GM19324 (cell line): ENCODE data around the gene MAP3K8.
A peak's percentile ranks its signal among the peaks of the same experiment; 100 is the strongest.
"Not testable (repeated sequence)": the region's sequence is repeated elsewhere in the genome, so short reads cannot be mapped to it uniquely, and the experiment has no call there.

Experiments
- ATAC-seq: cut with Tn5 transposase; IDR thresholded peaks from one replicate; pipeline ENCODE4 v1.9.1; 2021; ENCODE audit warnings: mild to moderate bottlenecking, moderate library complexity; ENCODE audit not compliant: unreplicated experiment, low FRiP score

MAP3K8 gene

DNA sequence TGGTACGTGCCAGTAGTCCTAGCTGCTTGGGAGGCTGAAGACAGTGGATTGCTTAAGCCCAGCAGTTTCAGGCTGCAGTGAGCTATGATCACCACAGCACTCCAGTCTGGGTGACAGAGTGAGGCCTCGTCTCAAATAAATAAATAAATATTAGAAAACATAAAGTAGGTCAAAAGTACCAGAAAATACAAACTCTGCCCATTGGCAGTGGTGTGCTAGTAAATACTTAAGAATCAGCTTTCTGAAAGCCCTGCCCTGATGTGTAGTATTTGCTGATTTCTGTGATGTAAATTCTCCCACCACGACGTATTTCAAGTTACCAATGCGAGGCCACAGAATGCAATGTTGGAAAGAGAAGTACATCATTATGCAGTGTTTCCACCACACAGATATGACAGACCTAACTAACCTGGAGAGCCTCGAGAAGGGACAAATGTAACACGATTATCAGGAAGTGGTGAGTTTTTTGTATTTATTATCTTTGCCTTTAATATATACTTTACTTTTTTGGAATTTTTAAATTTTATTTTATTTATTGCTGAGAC is 11.8 kb upstream of the MAP3K8 start:
- ATAC-seq = no peak

DNA sequence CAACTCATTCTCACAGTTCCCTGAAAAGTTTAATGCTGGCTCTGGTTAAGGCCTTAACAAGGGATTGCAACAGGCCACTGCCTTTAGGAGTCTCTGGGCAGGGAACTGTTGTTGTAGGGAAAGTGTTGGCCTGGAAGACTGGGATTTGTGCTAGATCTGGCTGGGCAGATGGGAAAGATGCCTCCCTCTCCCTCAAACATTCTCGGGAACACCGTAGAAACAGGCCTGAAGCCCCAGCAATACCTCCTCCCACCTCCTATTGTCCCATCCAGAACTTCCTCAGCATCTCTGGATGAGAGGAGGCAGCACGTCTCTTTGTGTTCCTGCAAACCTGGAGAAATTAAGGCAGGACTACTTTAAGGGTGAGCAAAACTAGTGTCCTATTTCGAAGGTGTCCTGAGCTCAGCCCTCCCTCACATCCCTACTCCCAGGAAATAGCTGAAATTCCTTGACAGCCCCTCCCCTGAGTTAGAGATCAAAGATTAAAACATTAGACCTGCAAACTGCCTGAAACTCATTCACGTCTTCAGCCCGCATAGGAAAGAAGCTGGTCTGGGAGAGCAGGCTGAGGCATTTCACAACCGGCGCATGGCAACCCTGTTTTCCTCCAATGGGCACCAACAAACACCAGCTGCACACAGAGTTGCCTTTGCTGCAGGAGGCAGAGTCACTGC is 10.9 kb upstream of the MAP3K8 start:
- no peak for ATAC-seq

DNA sequence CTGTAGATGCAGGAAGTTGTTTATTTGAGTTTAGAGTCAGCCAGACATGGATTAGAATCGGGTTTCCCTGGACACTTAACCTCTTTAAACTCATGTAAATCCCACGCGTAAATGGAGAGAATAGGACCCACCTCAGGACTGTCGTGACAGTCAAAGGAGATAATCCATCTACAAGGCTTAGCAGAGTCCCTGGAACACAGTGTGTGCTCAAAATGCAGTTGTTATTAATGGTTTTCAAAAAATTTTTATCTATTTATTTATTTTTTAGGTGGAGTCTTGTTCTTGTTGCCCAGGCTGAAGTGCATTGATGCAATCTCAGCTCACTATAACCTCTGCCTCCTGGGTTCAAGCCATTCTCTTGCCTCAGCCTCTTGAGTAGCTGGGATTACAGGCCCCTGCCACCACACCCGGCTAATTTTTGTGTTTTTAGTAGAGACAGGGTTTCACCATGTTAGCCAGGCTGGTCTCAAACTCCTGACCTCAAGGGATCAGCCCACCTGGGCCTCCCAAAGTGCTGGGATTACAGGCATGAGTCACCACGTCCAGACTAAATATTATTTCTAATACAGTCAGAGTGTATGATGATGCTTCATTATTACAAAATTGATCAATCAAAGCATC is 10.2 kb upstream of the MAP3K8 start:
- not testable (repeated sequence) for ATAC-seq

DNA sequence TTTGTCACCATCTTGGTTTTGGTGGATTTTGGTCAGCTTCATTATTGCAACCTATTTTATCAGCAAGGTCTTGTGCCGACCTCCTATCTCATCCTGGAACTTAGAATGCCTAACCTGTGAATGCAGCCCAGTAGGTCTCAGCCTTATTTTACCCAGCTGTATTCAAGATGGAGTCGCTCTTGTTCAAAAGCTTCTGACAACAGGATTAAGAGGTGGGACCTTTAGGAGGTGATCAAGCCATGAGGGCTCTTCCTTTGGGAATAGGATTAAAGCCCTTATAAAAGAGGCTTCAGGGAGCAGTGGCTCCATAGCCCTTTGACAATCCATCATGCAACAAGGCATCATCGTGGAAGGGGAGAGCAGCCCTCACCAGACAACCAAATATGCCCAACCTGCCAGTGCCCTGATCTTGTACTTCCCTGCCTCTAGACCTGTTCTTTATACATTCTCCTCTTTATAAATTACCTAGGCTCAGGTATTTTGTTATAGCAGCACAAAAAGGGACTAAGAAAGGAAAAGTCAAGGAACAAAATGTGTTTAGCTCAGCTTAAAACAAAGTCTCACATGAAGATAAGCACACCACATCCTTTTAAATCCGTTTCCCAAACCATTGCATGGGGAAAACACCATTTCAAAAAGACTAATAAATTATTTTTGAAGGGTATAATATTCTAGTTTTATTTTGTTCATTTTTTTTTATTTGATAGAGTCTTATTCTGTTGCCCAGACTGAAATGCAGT is 8.5 kb upstream of the MAP3K8 start:
- ATAC-seq = no peak

DNA sequence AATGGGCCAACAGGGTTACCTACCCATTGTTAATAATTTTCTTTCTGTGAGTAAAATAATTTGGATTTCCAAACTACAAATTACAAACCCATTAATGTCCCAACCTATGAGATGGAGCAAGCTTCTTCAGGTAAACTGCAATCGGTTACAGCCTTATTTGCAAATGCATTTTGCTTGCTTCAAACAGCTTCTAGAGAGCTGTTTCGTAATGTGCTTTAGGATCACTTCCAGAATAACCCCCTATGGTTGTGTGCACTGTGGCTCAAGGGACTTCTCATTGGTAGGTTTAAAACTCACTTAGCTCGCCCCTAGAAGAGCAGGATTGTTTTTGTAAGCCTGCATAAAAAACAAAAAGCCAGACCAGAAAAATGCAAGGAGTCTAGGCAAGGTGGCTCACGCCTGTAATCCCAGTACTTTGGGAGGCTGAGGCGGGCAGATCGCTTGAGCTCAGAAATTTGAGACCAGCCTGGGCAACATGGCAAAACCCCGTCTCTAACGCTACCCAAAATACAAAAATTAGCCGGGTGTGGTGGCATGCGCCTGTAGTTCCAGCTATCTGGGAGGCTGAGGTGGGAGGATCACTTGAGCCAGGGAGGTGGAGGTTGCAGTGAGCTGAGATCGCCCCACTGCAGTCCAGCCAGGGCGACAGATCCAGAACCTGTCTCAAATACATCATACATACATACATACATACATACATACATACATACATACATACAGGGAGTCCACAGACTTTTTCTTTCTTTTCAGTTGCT is 3.3 kb upstream of the MAP3K8 start:
- no peak for ATAC-seq

DNA sequence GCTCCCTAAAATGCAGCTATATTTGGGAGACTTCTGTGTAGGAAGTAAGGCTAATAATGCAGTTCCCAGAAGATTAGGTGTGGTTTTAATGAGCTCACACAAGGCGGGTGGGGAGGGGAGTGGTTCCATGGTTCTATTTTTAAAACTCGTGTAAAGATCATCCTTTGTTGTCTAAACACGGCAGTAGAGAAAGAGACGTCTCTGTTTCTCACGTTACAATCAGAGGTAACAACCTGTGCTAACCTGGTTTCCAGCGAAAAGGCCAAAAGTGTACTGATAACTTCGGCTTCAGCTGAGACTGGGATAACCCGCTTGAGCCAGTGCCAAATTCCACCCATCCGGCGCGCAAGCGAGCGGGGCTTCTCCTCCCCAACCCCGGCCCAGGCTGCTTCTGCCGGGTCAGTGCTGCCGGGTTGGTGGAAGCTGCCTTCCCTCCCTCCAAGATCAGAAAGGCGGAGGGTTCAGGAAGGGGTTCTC is 2.5 kb upstream of the MAP3K8 start:
- no peak for ATAC-seq

DNA sequence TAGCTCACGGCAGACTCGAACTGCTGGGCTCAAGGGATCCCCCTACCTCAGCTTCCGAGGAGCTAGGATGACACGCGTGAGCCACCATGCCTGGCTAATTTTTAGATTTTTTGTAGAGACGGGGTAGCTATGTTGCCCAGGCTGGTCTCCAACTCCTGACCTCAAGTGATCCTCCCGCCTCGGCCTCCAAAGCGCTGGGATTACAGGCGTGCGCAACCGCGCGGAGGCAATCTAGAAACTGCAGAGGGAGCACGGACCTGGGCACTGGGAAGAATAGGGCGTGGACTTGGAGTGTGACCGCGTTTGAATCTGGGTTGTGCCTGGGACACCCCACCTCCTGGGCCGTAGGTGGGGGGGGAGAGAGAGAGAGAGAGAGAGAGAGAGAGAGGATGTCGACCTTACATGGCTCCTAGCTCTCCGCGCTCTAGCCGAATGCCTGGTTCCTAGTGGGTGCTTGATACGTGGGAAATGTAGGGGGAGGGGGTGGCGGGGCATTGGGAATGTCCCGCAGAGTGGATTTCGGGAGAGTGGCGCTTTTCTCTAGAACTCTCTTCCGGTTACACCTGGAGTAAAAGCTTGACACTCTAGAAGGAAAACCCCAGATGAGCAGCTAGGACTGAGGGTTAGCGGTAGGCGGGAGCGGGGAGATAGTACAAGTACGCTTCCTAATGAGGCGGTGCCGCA is 1.2 kb upstream of the MAP3K8 start:
- ATAC-seq = peak; percentile 0

DNA sequence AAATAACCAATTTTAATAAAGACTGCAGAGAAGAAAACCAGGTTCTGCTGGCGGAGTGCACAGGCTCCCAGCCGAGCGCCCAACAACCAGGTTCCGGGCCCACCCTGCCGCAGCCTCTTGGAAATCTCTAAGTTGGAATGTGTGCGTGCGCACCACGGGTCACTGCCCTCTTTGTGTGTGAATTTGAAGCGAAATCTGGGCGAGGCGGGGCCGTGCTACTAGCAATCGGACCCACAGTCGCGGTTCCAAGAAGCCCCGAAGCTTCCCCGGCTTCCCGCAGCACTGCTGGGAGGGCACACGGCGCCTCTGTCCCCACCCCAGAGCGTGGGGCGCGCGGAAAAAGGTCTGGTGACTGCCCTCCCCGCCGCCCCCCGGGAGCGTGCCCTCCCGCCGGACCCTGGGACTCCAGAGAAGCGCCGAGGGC is 666 bp upstream of the MAP3K8 start:
- ATAC-seq = peak; percentile 35

DNA sequence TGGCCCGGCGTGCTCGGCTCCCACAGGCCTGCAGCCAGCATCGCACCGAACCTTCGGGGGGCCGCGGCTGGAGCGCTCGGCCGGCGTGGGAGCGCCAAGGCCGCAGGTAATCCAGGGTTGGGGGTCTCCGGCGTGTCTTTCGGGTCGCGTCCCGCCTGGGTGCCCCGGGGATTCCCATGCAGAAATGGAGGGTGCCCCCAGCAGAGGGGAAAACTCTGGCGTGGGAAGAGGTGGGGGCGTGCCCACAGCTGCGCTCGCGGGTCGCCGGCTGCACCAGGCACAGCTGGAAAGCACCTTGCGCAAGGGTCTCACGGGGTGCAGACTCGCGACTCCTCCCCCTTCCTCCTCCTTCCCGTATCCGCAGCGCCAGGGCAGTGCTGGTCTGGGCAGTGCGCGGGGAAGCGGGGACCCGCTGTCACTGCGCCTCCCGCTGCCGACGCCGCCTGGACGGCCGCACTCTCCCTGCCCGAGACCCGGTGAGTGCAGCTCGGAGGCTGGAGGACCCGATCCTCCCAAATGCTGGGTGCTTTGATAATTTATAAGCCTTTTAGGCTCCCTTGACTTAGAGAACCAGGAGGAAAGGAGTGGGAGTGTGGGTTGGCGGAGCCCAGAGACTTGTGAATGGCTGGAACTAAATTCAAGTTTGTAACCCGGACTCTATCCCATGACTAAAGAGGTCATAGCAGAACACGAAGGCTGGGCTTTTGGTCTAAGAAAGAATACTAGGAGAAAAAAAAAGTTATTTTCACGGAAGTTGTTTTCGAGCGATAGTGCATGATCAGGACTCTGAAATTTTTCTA is 489 bp downstream of the MAP3K8 start:
- peak; percentile 44 for ATAC-seq

DNA sequence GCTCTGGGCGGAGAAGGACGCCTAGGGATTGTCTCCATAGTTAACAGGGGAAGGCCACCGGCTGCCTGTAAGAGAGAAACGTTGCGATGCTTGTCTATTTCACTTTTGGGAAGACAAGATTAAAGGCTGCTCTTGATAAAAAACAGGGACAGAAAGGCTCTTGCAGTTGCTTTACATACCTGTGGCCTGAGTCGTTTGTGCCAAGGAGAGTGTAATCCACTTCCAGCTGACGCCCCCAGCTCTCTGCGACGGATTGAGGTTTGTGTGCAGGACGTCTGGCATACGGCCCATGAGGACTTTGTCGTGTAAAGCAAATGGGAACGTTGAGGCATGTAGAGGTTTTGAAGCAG is 1.1 kb downstream of the MAP3K8 start:
- no peak for ATAC-seq

DNA sequence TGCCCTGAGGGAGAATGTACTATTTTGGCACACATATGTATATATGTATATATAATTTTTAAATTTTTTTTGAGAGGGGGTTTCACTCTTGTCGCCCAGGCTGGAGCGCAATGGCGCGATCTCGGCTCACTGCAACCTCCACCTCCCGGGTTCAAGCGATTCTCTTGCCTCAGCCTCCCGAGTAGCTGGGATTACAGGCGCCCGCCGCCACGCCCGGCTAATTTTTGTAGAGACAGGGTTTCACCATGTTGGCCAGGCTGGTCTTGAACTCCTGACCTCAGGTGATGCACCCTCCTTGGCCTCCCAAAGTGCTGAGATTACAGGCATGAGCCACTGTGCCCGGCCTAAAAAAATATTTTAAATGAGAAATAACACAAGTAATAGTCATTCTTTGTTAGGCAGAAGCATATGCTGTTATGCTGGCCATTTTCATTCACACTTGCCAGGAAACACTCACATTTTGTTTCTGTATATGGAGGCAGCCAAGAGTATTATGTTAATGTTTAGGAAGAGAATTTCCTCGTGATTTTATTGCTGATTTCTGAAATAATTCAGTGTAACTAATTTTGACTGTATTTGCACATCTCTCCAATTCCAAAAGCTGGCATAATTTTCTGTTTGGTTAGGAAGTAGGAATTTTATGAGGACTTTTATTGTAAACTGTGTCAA is 1.6 kb downstream of the MAP3K8 start:
- ATAC-seq = not testable (repeated sequence)

DNA sequence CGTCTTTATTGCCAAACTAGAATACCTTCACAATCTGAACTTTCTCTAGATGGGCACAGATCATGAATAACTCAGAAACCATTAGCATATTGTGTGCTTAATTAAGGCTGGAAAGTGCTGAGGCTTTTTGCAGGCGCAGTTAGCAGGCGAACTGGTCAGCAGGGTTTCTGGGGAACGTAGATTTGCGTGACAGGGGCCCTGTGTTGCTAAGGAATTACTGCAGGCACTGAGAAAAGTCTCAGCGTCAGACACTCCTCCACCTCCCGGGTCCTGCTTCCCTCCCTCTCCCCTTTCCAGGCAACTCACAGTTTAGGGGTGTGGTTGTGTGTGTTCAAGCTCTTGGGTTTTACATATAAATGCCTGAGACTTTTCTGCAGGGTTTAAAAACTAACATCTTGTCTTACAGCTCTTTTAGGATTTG is 2.2 kb downstream of the MAP3K8 start:
- no peak for ATAC-seq

DNA sequence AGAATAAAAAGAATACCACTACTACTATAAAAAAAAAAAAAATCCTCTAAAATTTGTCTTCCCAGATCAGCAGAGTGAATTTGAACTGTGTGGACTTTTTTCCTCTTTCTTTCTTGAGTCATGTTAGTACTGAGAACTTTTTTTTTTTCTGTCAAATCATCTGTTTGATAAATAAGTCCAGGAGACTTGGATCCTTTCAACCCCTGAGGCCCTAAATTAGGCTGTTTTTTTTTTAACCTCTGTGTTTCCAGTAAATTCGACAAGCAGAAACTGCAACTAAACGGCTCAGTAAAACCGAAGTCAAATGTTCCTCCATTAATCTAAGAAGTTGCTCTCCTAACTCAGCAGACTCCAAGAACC is 2.7 kb downstream of the MAP3K8 start:
- no peak for ATAC-seq

DNA sequence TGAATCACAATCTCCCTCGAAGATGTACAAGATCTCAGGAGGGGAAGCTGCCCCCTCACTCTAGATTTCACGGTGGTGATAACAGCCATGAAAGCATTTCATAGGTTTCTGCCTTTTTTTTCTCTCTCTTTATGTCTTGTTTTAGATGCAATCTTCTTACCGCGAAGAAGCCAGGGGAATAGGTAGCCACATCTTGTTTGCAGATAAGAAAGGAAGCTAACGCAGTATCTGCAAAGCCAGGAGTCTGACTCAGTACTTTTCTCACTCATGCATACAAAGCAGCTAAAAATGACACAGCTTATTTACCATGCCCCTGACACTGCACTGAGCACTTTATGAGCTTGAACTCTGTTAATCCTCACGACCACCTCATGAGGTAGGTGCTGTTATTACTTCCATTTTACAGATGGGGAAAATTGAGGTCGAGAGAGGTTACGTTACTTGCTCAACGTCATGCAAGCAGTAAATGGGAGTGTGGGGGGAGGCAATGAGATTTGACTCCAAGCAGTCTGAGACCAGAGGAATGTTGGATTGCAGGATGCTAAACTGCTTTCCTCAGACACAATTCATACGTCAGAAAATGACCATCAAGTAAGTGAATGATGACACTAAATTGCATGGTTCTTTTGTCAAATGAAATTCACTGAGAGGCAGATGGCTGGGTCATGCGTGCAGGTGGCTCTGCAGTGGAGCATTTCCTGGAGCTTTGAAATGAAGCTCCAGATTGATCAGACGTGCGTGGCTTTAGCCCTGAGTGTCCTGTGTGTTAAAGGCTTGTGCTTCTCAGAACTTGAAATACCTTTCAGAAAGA is 3.3 kb downstream of the MAP3K8 start:
- no peak for ATAC-seq

DNA sequence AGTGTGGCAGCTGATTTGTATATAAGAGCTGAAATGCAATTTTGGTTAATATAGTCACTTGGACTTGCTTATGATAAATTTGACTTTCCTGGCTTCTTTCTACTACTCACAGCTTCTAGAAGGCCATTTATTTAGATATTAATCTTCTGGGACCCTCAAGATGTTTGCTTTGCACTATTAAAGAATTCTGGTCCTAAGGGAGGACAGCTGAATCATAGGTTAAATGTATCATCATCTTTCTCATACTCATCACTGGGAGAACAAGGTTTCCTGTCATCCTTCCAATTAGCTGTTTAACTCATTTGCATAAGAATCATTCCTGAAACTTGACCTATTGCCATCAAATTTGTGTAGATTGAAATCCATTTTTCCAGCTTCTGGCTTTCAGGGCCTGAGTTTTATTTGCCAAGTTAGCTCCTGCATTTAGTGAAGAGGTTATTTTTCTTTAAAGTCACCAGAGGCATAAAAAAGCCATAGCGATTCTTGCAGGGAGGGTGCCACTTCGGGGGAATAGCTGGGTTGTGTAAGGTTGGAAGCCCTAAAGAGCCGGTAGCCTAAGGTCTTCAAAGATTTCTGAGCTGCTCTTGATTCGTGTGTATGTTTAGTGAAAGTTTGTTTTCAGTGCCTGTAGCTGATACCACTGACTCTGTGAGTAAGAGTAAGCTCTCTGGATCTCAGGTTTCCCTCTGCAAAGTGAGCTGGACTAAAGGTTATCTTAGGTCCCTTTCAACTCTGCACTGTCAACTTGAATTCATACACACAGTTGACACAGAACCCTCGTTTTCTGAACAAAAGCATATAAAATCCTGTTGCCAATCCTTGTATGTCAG is 4.3 kb downstream of the MAP3K8 start:
- no peak for ATAC-seq

DNA sequence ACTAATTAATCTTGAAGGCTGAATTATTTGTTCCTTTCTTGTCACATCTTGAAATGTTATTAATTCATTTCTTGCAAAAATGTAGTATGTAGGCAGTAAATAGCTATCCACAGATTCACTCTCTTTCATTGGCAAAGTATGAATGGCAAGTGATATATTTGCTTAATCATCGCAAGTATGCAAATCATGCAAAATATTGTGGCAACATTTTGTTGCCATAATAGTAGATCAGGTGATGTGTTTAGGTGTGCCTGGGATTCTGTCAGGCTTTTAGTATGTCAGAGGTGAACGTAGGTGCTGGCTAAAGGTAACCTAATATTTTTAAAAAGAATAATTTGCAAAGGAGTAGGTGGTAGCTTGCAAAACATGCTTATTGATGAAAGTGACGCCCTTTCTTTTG is 5.9 kb downstream of the MAP3K8 start:
- no peak for ATAC-seq

DNA sequence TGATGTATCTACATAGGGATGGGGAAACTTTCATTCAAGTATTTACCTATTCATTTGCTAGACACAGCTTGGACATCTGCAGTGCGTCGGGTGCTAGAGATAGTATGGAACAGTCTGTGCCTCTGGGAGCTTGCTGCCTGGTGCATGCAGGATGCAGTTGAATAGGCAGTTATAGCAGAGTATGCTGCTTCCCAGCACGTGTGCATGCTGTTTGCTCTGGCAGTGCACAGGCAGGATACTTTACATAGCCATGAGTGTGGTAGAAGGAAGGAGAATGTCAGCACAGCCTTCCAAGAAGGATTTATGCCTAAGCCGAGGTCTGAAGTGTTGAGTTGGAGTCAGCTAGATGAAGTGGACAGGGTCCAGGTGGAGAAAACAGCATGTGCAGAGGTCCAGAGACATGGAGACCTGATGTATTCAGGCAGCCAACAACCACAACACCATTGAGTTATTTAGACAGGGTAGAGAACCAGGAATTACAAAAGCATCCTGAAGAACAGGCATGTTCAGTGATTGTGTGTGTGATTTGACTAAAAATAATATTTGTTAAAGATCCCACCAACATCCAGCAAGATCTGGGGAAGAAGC is 8.1 kb downstream of the MAP3K8 start:
- no peak for ATAC-seq
